Measurements from ENCODE around the gene PRSS57.
"Not testable (repeated sequence)": the region's sequence is repeated elsewhere in the genome, so short reads cannot be mapped to it uniquely, and the experiment has no call there.

Gene PRSS57

GRCh38 chr19:695352-695949, at the start of gene PRSS57:
PRSS57 (minus strand) TSS chr19:695452; CDS start chr19:695430, 22 bp downstream.
- no peak for DNase-seq (ENCODE audit: low read depth, low spot score)
- H3K27ac ChIP-seq, result no peak within 1 kb of the TSS

DNA sequence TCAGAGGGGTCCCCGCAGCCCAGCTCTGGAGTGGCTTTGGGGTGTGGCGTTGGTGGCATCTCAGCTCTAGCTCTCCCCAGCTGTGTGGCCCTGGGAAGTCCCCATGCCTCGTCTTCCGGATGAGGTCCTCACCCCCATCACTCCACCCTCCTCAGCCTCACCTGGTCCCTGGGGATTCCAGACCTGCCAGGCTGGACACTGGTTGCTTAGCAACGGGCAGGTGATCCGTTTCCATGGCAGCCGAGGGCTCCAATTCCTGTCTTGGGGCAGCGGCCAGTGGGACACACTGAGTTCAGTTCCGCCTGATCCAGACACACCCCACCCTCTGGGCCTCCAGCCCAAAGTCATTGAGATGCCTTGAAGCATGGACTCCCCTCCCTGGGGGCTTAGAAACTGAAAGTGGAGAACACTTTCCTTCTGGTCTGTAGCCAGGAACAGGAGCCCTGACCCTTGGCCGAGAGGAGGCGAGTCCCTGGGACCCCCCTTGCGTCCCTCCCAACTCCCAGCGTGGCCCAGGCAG, 48.0 kb upstream of the PRSS57 start:
- H3K27ac ChIP-seq, result no peak overlapping the region
- DNase-seq (ENCODE audit: low read depth, low spot score), result no peak

GRCh38 chr19:742540-743075, 47.4 kb upstream of the PRSS57 start:
- no peak overlapping the region for H3K27ac ChIP-seq
- no peak for DNase-seq (ENCODE audit: low read depth, low spot score)

DNA sequence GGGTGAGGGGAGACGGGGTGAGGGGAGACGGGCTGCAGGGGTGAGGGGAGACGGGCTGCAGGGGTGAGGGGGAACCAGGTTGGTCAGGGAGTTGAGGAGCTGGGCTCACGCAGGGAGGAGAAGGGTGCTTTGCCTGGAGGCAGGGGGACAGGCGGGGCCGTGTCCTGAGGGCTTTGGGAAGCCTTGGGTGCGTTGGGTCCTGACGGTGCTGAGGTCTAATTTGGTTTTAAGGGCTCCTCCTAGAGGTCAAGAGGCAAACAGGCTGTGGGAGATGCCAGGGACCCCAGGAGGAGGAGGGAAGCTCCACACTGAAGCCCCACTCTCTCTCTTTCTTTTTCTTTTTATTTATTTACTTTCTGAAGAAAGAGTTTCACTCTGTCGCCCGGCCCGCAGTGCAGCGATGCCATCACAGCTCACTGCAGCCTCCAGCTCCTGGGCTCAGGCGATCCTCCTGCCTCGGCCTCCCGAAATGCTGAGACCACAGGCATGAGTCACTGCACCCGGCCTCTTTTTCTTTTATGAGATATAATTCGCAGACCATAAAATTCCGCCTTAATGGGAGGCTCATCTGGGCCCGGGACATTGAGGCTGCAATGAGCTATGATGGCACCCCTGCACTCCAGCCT, 46.4 kb upstream of the PRSS57 start:
- no peak overlapping the region for H3K27ac ChIP-seq
- no peak for DNase-seq (ENCODE audit: low read depth, low spot score)

DNA sequence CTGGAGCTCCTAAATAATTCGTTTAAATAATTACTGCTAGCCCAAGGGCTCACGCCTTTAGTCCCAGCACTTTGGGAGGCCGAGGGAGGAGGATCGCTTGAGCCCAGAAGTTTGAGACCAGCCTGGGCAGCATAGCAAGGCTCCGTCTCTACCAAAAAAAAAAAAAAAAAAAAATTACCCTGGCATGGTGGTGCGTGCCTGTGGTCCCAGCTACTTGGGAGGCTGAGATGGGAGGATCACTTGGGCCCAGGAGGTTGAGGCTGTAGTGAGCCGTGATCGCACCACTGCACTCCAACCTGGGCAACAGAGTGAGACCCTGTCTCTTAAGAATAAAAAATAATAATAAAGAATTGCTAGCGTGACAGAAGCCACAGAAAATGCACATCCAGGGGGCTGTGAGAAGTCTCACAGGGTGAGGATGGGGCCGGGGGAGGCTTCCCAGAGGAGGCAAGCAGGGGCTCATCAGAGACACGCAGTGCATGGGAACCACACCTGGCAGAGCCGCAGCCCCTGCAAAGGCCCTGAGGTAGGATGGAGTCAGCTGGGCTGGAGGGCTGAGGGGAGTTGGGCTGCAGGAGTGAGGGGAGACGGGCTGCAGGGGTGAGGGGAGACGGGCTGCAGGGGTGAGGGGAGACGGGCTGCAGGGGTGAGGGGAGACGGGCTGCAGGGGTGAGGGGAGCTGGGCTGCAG, 45.7 kb upstream of the PRSS57 start:
- H3K27ac ChIP-seq; DNase-seq (ENCODE audit: low read depth, low spot score): not testable (repeated sequence)

DNA sequence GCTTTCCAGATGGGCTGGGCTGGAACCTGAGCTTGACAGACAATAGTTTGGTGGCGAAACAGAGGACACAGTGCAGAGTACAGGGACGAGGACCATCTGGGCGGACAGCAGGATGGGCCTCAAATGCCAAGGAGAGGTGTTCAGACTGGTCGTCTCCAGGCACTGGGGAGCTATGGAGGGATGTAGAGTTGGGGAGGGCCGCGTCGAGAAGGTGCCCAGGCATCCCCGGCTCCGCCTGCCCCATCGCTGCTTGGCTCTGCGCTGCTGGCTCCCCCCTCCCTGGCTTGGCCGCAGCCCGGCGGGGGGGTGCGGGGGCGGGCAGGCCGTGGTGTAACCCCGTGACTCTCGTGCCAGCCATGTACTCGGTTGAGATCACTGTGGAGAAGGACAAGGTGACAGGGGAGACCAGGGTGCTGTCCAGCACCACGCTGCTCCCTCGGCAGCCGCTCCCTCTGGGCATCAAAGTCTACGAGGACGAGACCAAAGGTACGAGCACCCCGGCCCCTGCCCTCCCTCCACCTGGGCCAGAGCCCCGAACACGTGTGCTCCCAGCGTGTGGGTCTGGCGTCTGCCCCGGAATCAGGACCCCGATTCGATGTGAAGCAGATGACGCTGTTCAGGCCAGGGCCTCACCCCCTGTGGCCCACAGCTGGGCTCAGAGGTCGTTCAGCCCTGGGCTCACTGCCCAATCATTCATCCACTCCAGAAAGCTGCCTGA, 44.9 kb upstream of the PRSS57 start:
- no peak overlapping the region for H3K27ac ChIP-seq

GRCh38 chr19:738509-739128, 43.4 kb upstream of the PRSS57 start:
- DNase-seq (ENCODE audit: low read depth, low spot score), result no peak
- no peak overlapping the region for H3K27ac ChIP-seq

More for the DNA sequence above, 44.9 kb upstream of the PRSS57 start:
- DNase-seq (ENCODE audit: low read depth, low spot score), result no peak

GRCh38 chr19:737591-738093, 42.4 kb upstream of the PRSS57 start:
- H3K27ac ChIP-seq, result no peak overlapping the region
- no peak for DNase-seq (ENCODE audit: low read depth, low spot score)

DNA sequence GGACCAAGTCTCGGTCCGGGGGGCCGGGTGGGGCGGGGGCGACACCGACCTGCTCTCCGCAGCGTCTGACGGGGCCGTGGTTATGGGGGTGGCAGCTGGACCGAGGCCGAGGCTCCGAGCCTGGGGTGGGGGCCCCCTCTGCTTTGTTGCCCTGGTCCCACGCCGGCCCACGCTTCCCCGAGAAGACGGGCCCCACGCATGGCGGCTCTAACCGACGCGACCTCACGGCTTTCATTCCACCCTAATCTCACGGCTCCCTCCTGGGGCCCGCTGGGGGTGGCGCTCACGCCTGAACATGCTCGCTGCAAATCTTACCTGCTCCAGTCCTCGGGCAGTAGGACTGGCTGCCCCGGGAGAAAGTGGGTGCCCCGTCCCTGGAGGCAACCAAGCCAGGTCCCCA, 40.9 kb upstream of the PRSS57 start:
- no peak for DNase-seq (ENCODE audit: low read depth, low spot score)
- no peak overlapping the region for H3K27ac ChIP-seq

DNA sequence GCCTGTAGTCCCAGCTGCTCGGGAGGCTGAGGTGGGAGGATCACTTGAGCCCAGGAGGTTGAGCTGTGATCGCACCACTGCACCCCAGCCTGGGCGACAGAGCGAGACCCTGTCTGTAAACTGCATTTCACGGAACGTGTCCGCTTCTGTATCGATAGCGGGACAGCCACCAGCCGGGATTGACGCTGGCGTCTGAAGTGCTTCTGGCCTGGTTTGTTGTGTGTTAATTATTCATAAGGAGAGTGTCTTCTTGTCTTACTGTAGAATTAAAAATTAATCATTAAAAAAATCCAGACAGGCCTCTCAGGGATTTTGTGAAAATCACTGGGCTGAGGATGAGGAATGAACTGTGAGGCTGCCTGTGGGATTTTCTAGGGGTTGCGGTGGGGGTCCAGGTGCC, 39.5 kb upstream of the PRSS57 start:
- no peak for DNase-seq (ENCODE audit: low read depth, low spot score)
- no peak overlapping the region for H3K27ac ChIP-seq

GRCh38 chr19:732148-733069, 37.2 kb upstream of the PRSS57 start:
- no peak for DNase-seq (ENCODE audit: low read depth, low spot score)
- H3K27ac ChIP-seq, result no peak overlapping the region

DNA sequence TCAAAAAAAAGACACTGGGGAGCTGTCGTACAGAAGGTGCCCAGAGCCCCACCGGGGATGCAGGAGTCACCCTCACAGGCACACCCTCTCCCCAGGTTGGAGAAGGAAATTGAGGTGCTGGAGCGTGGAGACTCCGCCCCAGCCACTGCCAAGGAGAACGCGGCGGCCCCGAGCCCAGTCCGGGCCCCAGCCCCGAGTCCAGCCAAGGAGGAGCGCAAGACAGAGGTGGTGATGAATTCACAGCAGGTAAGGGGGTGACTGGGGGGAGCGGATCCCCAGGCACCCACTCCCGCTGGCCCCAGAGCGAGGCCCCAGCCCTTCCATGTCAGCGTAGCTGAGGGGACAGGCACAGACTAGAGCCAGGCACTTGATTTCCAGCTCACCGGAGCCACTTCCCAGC, 35.7 kb upstream of the PRSS57 start:
- DNase-seq (ENCODE audit: low read depth, low spot score), result no peak
- no peak overlapping the region for H3K27ac ChIP-seq

DNA sequence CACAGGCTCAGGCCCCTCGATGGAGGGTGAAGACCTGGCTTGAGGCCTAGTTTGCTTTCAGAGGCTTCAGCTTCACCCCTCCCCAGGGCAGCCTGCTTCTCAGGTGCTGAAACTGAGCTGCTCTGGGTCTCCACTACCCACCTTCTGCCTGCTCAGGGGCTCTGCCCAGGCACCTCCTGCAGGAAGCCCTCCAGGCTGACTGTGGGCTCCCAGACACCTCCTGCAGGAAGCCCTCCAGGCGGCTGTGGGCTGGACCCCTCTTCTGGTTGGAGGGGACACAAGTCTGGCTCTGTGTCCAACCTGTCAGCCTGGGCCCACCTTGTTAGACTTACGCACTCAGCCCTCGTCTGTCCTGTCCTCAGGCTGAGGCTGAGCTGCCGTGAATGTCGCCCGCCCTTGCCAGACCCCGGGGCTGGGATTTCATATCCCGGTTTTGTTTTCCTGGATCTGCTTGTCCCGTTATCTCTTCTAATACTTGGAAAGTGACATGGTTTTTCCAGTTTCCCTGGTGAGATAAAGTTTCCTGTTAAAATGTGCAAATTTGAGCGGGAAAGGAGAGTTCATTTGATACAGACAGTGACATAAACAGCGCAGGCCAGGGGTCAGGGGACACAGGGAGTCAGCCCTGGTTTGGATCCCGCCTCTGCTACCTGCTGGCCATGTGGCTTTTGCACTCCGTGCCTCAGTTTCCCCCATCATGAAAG, 34.9 kb upstream of the PRSS57 start:
- no peak overlapping the region for H3K27ac ChIP-seq
- no peak for DNase-seq (ENCODE audit: low read depth, low spot score)

DNA sequence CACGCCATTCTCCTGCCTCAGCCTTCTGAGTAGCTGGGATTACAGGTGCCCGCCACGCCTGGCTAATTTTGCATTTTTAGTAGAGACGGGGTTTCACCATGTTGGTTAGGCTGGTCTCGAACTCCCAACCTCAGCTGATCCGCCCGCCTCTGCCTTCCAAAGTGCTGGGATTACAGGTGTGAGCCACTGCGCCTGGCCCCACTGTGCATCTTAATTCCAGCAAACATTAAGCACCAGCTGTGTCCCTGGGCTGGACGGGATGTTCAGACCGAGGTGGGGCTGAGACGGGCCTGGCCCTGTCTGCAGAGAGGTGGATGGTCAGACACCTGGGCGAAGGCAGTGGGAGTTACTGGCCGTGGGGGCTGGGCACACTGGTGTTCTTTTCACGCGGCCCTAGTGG, 34.3 kb upstream of the PRSS57 start:
- not testable (repeated sequence) for H3K27ac ChIP-seq; DNase-seq (ENCODE audit: low read depth, low spot score)

DNA sequence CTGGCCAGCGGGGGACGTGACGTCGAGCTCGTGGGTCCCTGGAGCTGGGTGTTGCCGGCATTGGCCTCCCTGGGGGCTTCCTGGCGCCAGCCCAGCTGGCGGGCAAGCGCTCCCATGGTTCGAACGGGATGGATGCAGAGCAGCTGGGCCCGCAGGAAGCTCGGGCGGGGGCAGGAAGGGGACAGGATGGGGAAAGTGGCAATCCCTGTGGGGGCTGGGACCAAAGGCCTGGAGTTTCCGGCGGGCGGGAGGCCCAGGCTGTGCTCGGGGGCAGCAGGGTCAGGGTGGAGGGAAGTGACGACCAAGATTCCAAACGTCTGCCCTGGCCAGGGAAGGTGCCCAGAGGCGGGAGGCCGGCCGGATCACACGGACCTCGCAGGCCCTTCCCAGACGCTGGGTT, 32.8 kb upstream of the PRSS57 start:
- H3K27ac ChIP-seq, result no peak overlapping the region
- no peak for DNase-seq (ENCODE audit: low read depth, low spot score)

- no peak for DNase-seq (ENCODE audit: low read depth, low spot score)
- H3K27ac ChIP-seq, result no peak overlapping the region
Measured at GRCh38 chr19:726993-727956, 32.0 kb upstream of the PRSS57 start.

GRCh38 chr19:725461-726089, 30.3 kb upstream of the PRSS57 start:
- no peak overlapping the region for H3K27ac ChIP-seq
- DNase-seq (ENCODE audit: low read depth, low spot score), result no peak

Data from epithelial cell of prostate (primary cell).